BE2C (cell line): ENCODE measurements around the gene GNG11.

ENCODE experiments used
- DNase-seq: peaks from one replicate; pipeline ENCODE4 v3.0.0-alpha.2; 2020
- H3K27me3 ChIP-seq: fragments of 250-450 bp; sonication (Bioruptor Pico); 2 replicates; pipeline ENCODE4 v1.5.1; 2020; ENCODE audit warnings: mild to moderate bottlenecking
- H3K36me3 ChIP-seq: fragments of 250-450 bp; sonication (Bioruptor Pico); 2 replicates; pipeline ENCODE4 v1.5.1; 2020; ENCODE audit warnings: mild to moderate bottlenecking
- H3K4me1 ChIP-seq: fragments of 250-450 bp; sonication (Bioruptor Pico); 2 replicates; pipeline ENCODE4 v1.5.1; 2020
- H3K4me3 ChIP-seq: 2 replicates; pipeline ENCODE4 v1.5.1; 2011; ENCODE audit warnings: low read depth, low read length
- H3K9me3 ChIP-seq: fragments of 250-450 bp; sonication (Bioruptor Pico); 2 replicates; pipeline ENCODE4 v1.5.1; 2020
- CTCF ChIP-seq: IDR thresholded peaks from 2 replicates; pipeline ENCODE4 v1.5.1; 2012; ENCODE audit warnings: mild to moderate bottlenecking, low read depth, low read length

The GNG11 gene

GRCh38 chr7:93931655-93932054, 10.1 kb downstream of the GNG11 start:
- no peak for TF ChIP-seq CTCF
- no peaks in the 10 kb centered on the region for H3K9me3 ChIP-seq
- DNase-seq, result no peak
- no peaks in the 10 kb centered on the region for H3K4me1 ChIP-seq
- no peaks in the 10 kb centered on the region for H3K36me3 ChIP-seq
- H3K4me3 ChIP-seq, result no peak overlapping the region
- H3K27me3 ChIP-seq, result no peaks in the 10 kb centered on the region

- H3K27me3 ChIP-seq, result no peaks in the 10 kb centered on the region
- H3K9me3 ChIP-seq, result no peaks in the 10 kb centered on the region
- TF ChIP-seq CTCF, result no peak
- H3K4me3 ChIP-seq, result no peak overlapping the region
- H3K36me3 ChIP-seq, result no peaks in the 10 kb centered on the region
- no peak for DNase-seq
- no peaks in the 10 kb centered on the region for H3K4me1 ChIP-seq
These were observed 11.6 kb downstream of the GNG11 start for GRCh38 chr7:93933156-93933555.

GRCh38 chr7:93935102-93935501, 13.6 kb downstream of the GNG11 start:
- Histone ChIP-seq H3K9me3 (no peaks in the 10 kb centered on the region), H3K4me3 (no peak overlapping the region), H3K27me3 (no peaks in the 10 kb centered on the region), H3K4me1 (no peaks in the 10 kb centered on the region), H3K36me3 (no peaks in the 10 kb centered on the region)
- no peak for TF ChIP-seq CTCF
- DNase-seq, result no peak

- Histone ChIP-seq H3K4me1 (no peaks in the 10 kb centered on the region), H3K27me3 (no peaks in the 10 kb centered on the region), H3K9me3 (no peaks in the 10 kb centered on the region), H3K36me3 (no peaks in the 10 kb centered on the region), H3K4me3 (no peak overlapping the region)
- TF ChIP-seq CTCF, result no peak
- DNase-seq, result no peak
These were observed 16.3 kb downstream of the GNG11 start for GRCh38 chr7:93937818-93938217.

- Histone ChIP-seq H3K4me1 (no peaks in the 10 kb centered on the region), H3K9me3 (no peaks in the 10 kb centered on the region), H3K4me3 (no peak overlapping the region), H3K36me3 (no peaks in the 10 kb centered on the region), H3K27me3 (no peaks in the 10 kb centered on the region)
- TF ChIP-seq CTCF, result no peak
- no peak for DNase-seq
These were observed 16.8 kb downstream of the GNG11 start for GRCh38 chr7:93938293-93938692.

- Histone ChIP-seq H3K4me3 (no peak overlapping the region), H3K4me1 (no peaks in the 10 kb centered on the region), H3K27me3 (no peaks in the 10 kb centered on the region), H3K36me3 (no peaks in the 10 kb centered on the region), H3K9me3 (no peaks in the 10 kb centered on the region)
- no peak for TF ChIP-seq CTCF
- no peak for DNase-seq
These were observed 20.4 kb downstream of the GNG11 start for GRCh38 chr7:93941945-93942344.
